ENCODE results near the gene DUS2.

DNA sequence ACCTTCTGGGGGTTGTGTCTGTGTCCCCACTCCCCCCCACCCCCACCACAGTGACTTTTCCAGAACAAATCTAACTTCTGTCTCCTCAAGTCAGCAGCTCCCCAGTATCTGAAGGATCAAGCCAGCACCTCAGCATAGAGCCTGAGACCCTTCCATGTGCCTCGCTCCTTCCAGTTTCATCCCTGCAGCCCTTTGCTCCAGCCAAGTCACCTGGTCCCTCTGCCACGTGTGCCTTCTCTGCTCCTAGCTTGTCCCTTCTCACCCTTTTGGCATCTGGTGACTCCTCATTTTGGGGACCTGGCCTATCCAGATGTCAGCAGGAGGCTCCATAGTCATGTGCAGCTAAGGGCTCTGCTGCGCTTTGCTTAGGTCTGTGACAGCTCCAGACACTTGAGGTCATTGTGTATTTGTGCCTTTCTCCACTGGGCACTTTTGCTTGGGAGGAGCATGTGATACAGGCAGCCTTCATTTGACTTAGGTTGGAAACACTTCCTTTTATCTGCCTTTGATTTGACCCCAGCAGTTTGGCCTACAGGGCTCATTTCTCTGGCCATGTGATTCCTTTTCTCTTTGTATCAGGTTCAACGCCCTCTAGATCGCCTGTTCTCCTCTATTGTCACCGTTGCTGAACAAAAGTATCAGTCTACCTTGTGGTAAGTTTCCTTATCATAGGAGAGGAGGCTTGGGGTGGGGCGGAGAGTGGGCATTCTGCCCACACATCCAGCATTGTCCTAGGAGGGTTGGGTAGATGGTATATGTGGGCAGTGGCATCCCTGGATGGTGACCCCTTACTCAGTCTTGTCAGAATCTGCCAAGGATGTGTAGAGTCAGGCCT is 55.0 kb downstream of the DUS2 start:
- TF ChIP-seq TARDBP (IDR thresholded peaks at IDR 0.05), result no peak
- TF ChIP-seq, protein P1, sequence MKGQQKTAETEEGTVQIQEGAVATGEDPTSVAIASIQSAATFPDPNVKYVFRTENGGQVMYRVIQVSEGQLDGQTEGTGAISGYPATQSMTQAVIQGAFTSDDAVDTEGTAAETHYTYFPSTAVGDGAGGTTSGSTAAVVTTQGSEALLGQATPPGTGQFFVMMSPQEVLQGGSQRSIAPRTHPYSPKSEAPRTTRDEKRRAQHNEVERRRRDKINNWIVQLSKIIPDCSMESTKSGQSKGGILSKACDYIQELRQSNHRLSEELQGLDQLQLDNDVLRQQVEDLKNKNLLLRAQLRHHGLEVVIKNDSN (CRISPR knock-in tag; IDR thresholded peaks at IDR 0.05), result no peak
